GF-D8 (cell line): ENCODE measurements around the gene PKN1.

Experiments used
- DNase-seq: peaks from one replicate; lab custom pipeline; 2025; lab: John Stamatoyannopoulos, UW

Gene PKN1

DNA sequence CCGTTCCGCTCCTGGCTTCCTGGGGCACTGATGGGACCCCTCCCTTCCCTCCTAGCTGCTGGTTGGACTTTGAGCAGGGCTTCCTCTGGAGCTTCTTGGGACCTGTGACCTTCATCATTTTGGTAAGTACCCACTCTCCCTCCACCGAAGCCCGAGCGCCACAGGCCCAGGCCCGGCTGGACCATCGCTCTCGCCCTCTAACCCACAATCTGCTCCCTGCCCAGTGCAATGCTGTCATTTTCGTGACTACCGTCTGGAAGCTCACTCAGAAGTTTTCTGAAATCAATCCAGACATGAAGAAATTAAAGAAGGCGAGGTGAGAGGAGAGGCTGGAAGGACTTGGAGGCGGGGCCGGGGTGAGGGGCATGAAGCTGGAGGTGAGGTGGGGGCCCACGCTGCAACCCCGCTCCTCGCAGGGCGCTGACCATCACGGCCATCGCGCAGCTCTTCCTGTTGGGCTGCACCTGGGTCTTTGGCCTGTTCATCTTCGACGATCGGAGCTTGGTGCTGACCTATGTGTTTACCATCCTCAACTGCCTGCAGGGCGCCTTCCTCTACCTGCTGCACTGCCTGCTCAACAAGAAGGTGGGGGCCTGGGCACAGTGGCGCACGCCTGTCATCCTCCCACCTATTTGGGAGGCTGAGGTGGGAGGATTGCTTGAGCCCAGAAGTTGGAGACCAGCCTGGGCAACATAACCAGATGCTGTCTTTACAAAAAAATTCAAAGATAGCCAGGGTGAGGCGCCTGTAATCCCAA, 26.3 kb upstream of the PKN1 start:
- DNase-seq = no peak

DNA sequence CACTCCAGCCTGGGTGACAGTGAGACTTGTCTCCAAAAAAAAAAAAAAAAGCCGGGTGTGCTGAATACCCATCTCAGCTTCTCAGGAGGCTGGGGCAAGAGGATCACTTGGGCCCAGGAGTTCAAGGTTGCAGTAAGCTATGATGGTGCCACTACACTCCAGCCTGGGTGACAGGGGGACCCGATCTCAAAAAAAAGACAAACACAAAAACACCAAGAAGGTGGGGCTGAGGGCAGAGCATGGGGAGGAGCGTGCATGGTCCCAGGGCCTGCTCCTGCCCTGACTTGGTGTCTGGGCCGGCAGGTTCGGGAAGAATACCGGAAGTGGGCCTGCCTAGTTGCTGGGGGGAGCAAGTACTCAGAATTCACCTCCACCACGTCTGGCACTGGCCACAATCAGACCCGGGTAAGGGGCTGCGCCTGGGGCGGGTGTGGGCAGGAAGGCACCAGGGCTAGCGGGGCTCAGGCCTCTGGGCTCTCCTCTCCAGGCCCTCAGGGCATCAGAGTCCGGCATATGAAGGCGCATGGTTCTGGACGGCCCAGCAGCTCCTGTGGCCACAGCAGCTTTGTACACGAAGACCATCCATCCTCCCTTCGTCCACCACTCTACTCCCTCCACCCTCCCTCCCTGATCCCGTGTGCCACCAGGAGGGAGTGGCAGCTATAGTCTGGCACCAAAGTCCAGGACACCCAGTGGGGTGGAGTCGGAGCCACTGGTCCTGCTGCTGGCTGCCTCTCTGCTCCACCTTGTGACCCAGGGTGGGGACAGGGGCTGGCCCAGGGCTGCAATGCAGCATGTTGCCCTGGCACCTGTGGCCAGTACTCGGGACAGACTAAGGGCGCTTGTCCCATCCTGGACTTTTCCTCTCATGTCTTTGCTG, 25.3 kb upstream of the PKN1 start:
- no peak for DNase-seq

DNA sequence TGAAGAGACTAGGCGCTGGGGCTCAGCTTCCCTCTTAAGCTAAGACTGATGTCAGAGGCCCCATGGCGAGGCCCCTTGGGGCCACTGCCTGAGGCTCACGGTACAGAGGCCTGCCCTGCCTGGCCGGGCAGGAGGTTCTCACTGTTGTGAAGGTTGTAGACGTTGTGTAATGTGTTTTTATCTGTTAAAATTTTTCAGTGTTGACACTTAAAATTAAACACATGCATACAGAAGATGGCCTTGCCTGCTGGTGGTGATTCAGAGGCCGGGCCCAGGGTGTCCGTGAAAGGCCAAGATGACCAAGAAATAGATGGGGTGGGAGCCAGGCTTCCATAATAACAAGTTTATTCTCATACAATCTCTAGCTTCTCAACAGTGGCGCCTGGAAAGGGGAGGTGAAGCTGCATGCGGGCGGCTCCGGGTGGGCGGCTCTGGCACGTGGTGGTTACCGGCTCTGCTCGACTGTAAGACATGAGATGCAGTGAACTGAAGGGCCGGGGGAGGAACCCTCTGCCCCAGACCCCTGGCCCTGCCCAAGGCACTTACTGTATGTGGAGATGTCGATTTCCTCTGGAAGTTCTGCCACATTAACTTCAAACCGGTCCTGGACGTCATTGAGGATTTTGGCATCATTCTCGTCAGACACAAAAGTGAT, 24.5 kb upstream of the PKN1 start:
- DNase-seq = no peak

DNA sequence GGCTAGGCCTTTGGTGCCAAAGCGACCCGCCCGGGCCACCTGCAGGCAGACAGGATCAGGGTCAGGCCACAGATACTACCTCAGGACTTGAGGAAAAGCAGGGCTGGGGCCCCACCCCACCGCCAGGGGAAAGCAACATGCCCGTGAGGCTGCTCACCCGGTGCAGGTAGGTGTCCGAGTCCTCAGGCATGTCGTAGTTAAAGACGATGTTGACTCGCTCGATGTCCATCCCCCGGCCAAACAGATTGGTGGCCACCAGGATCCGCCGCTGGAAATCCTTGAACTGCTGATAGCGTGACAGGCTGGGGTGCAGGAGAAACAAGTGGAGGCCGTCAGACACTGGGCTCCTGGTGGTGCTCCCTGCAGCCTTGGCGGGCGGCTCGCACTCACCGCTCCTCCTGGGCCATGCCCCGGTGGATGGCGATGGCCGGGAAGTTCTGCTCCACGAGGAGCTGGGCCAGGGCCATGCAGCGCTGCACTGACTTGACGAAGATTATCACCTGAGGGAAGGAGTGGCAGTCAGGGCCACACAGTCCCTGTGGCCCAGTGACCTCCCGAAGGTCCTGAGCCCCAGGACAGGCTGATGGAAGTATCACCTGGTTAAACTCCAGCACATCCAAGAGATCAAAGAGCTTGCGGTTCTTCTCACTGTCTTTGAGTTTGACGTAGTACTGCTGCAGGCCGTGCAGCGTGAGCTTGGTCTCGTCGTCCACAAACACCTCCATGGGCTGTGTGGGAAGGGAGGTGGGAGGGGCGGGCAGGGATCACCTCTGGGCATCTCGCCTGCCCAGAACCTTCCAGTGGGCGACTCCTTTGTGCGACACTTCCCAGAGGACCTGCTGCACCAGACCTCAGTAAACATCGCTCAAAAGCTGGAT, 23.7 kb upstream of the PKN1 start:
- DNase-seq = no peak

DNA sequence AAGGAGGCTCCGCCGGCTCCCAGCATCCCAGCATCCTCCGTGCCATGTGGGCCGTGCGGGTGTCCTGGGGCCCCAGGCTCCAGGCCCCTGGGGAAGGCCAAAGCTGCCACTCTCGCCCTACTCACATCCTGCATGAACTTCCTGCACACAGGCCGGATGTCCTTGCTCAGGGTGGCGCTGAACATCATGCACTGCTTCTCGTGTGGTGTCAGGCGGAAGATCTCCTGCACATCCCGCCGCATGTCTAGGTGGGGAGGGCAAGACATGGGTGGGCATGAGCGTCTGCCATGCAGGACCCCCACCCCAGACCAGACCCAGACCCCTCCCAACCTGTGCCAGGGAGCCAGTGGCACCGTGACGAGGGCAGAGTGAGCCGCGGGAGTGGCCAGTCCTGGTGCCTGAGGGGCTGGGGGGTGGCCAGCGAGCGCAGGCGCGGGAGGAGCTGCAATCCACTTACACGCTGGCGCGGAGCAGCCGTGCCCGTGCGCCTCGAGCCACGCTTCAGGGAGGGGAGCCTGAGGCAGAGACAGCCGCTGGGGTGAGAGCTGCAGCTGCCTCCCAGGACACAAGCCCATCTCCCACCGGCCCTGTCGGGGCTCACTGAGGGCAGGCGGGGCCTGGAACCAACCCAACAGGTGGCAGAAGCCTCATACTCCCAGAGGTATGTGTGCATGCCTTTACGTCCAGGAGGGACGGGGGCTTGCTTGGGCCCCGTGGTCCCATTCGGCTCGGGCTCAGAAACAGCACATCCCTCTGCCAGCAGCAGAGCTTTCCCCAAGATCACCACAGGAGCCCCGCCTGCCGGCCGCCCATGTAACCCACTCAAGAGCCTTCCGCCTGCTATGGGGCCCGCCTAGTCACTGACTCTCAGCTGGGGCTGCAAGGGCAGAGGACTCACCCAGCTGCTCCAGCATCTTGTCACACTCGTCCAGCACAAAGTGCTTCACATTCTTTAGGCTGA, 22.7 kb upstream of the PKN1 start:
- DNase-seq = no peak

DNA sequence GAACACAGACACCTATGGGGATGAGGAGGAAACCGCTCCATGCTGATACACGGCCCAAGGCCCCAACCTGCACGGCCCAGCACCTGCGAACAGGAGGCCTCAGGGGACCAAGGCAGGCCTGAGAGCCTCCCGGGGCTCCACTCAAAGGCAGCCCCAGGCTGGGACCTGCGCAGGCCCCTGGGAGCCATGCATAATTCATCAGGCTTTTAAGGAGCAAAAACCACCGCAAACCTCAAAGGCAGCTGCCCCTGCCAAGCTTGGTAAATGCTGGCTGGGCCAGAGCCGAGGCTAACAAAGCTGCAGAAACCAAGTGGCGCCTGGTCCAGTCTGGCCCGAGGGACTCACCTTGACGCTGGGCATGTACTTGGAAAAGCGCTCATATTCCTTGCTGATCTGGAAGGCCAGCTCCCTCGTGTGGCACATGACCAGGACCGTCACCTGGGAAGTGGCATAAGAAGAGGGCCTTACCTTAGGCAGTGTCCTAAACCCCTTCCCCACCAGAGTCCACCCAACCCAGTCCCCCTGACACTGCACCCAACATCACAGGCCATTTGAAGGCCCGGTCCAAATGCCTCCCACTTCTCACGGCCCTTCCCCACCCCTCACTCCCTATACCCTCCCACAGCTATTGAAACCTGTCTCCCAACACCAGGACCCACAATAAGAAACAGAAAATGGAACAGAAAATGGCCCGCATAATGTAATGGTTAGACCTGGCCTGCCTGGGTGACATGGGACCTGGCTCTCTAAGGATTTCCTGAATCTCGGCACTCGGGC, 21.8 kb upstream of the PKN1 start:
- no peak for DNase-seq

DNA sequence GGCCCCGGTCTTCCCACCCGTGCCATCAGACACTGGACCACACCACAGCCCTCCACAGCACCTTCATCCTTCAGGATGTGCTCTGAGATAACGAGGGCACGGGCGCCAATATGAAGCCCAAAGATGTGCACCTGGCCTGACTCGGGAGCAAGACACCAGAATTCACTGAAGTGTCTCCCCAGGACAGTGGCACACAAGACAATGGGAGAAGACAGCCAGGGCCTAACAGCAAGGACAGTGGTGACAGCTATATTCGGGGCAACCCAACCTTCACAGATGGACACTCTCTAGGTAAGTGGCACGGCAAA, 21.2 kb upstream of the PKN1 start:
- DNase-seq = no peak

DNA sequence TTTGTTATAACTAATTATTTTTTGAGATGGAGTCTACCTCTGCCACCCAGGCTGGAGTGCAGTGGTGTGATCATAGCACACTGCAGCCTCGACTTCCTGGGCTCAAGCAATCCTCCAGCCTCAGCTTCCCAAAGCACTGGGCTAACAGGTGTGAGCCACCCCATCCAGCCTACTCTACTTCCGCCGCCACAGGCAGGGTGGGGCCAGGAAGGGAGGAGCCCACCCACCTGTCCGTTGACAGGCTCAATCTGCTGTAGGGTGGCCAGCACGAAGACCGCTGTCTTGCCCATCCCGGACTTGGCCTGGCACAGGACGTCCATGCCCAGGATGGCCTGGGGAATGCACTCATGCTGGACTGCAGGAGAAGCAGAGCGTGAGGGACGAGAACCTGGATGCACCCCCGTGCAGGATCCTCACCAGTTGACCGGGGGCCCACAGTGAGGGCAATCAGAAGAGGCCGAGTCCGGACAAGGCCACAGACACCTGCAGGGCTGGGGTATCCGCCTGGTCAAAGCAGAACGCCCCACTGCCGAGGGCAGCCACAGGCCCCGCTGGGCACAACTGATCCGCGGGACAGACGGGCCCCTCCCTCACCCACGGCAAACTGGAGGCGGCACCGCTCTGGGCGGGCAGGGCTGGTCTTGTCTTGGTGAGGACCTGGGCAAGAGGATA, 20.6 kb upstream of the PKN1 start:
- DNase-seq = no peak

DNA sequence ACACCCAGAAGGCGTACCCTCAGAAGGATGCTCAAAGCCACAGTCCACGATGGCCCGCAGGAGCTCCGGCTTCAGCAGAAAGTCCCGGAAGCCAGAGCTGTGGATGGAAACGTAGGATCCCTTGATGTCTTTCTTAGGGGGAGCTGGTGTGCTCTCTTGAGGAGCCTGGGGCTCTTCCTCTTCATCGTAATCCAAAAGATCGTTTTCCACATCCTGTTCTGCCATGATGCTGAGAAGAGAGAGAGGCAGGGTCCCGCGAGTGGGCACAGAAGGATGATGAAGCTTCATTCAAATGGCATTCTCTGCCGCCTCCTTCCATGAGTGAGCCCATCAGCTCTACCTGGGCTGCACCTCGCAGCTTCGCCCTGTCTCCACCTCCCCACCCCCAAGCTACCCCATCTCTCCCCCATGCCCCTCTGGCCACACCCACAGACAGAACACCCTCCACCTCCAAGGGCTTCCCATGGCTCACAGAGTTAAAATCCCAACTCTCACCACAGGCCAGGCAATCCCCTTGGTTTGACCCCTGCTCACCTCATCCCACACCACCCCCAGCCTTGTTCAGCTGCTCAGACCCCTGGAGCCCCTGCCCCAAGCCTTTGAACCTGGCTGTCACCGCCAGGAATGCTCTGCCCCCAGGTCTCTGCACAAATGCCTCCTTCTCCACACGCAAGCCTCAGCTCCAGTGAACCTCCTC, 20.0 kb upstream of the PKN1 start:
- DNase-seq = no peak

DNA sequence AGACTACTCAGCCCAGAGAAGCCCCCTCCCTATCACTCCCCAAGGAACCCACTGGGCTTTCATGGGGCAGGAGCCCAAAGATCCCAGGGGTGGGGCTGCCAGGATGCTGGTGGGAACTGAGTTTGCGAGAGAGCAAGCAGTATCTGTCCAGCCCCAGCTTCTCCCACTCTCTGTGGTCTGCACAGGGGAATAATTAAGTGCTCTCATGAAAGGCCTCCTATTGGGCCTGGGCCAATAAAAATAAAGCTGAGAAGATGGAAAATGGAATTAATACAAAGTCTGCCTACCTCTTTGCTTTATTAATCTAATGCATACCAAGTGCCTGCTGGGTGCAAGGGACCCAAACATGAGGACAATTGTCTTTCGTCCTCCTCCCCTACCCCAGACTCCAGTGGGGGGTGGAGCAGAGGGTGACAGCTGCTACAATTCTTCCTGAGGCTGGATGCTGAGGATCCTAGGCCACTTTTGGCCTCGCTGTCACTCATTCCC, 19.4 kb upstream of the PKN1 start:
- DNase-seq = no peak

DNA sequence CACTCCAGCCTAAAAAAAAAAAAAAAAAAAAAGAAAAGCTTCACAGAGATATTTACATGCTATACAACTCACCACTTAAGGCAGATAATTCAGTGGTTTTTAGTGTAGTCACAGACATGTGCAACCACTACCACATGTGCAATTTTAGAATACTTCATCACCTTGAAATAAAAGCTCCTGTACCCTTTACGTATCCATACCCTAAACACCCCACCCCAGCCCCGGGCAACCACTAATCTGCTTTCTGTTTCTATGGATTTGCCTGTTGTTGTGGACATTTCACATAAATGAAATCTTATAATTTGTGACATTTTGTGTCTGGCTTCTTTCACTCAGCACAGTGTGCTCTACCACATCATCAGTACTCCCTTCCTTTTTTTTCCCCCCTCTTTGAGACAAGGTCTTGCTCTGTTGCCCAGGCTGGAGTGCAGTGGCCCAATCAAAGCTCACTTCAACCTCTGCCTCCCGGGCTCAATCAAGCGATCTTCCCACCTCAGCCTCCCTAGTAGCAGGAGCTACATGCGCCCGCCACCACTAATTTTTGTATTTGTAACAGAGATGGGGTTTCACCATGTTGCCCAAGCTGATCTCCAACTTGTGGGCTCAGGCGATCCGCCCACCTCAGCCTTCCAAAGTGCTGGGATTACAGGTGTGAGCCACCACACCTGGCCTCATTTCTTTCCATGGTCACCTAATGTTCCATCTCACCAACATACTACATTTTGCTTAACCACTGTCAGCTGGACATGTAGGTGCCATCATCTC, 18.0 kb upstream of the PKN1 start:
- no peak for DNase-seq

DNA sequence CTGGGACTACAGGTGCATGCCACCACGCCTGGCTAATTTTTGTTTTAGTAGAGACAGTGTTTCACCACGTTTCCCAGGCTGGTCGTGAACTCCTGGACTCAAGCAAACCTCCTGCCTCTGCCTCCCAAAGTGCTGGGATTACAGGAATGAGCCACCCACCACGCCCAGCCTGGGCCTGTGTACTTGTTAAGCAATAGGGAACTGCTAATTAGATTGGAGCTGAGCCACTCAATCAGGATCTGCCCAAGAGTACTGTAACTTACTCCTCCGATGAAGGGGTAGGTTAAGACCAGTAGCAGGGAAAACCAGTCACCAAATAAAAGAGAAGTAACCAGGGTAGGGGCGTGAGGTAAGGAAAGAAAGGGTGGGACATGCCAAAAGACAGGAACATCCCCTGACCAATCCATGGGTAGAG, 16.3 kb upstream of the PKN1 start:
- no peak for DNase-seq

DNA sequence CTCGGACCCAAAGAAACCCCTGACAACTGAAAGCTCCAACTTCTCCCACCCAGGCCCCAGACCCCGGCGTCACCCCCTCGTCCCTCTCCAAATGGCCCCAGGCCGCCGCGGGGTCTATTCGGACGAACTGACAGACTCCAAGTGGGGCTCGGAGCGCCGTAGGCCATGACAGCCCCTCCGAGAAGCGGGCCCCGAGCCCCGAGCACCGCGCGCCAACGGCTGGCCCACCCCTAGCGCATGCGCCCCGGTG, 14.3 kb upstream of the PKN1 start:
- DNase-seq = no peak

DNA sequence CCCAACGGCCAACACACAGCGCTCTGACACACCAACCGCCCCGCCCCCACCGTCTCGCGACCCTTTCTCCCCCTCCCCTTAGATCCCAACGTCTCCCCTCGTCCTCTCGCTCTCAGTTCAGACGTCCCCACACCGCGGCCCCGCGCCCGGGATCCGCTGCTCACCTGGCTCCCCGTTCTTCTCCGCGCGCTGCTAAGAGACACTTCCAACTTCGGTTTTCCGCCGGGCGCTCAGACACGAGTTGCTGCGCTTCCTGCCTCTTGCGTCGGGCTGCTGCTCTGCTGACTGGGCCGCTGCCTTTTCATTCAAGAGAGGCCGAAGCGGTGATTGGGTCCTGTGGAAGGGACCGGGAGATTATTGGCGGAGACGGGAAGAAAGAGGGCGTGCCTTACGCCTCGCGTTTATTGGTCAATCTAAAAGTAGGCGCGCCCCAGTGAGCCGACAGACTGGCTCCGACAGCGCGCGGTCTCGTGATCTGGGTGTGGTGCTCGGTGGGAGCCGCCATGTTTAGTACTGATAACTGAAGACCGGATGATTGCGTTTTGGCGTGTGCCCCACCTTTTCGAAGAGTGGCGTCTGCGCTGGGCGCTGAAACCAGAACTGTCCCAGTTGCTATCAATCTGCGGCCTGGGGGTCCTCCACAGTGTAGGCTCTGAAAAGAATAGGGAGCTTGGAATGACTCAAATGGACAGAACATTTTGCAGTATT, 13.8 kb upstream of the PKN1 start, which contains the start of gene DDX39A:
Gene DDX39A, minus strand, starts transcription at position 236 of the 708 bp plus-strand sequence. CDS start 6,121 bp downstream, outside the sequence.
- peak; percentile 97 for DNase-seq

DNA sequence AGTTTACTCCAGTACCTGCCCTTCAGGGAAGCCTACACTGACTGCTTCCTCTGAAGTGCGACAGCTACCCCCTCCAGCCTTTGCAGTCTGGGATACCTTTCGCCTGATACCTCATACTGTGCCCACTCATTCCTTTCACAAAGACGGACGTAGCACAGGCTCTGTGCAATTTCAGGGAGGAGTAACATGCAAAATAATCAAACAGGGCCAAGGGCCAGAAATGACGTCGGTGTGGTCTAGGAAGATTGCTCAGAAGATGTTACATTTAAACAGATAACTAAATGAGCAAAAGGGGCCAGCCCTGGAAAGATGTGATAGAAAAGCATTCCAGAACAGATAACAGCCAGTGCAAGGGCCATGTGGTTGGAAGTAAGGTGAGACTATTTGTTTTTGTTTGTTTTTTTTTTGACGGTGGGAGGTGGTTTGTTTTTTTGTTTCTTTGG, 7.4 kb upstream of the PKN1 start:
- no peak for DNase-seq

DNA sequence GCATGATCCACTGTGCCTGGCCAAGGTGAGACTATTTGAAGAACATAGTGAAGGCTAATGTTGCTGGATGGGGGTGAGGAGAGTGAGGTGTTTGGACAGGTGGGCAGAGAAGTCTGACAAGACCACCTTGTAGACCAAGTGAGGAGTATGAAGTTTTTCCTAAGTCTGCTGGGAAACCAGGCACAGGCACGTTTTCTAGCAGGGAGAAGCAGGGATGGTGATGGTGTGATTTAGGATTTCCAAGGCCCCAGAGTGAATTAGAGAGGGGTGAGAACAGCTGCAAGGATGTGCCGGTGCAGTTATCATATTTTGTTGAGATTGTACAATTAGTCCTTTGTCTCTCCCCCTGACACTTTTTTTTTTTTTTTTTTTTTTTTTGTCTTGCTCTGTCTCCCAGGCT, 5.6 kb upstream of the PKN1 start:
- DNase-seq = no peak

DNA sequence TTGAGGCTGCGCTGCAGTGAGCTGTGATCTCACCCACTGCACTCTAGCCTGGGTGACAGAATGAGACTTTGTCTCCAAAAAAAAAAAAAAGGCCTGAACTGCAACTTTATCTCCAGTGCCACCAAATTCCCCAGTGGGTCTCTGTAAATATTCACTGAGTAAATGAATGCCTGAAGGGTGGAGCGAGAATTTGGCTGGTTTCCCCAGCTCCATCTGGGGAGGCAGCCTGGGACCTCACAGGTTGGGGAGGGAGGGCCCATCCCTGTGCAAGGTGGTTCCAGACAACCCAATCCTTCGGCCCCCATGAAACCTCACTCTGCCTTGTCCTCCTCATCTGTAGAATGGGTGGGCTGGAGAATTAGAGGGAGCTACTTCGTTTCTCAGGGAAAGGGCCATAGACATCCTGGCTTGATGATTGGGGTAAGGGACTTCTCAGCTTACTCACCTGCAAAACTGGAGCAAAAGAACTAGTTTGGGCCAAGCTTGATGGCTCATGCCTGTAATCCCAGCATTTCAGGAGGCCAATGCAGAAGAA, 4.2 kb upstream of the PKN1 start:
- DNase-seq = no peak
